Activated T-helper 1 cell treated with Interleukin-2 at 50 U/mL for 16 hours (primary cell): ENCODE results near the gene SCARB1.
"Not testable (repeated sequence)": the region's sequence is repeated elsewhere in the genome, so short reads cannot be mapped to it uniquely, and the experiment has no call there.

Experiments used
- DNase-seq: peaks from one replicate; pipeline ENCODE4 v3.0.0-alpha.2; 2020; ENCODE audit warnings: low read depth

SCARB1 gene

DNA sequence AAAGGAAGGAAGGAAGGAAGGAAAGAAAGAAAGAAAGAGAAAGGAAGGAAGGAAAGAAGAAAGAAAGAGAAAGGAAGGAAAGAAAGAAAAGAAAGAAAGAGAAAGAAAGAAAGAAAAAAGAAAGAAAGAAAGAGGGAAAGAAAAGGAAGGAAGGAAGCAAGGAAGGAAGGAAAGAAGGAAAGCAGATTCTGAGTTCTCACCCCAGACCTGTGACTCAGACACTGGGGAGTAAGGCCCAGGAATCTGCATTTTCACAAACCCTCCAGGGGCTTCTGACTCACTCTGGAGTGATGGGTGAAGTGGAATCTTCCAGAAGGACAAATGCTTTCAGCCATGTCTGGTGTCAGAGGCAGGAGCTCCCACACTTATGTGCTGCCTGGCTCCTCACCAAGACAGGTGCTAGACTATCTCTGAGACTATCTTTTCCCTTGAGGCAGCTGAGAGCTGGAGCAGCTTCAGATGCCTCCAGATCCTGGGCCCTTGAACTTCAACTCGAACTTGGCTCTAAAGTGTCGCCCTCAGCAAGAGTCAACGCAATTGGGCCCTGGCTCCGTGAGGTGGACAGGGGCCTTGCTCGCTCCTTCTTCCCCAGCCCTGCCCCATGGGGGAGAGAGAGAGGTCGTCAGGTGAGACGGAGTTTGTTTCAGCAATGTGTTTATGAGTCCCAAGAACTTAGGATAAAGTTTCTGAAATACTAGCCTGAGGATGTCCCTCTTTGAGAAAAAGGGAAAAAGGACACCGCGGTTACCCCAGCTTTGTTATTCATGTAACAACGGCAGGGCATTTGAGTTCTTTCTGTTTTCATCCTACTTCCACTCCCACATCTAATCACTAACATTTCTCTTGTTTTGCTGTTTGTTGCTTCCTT lies 19.8 kb upstream of the SCARB1 start:
- no peak for DNase-seq

DNA sequence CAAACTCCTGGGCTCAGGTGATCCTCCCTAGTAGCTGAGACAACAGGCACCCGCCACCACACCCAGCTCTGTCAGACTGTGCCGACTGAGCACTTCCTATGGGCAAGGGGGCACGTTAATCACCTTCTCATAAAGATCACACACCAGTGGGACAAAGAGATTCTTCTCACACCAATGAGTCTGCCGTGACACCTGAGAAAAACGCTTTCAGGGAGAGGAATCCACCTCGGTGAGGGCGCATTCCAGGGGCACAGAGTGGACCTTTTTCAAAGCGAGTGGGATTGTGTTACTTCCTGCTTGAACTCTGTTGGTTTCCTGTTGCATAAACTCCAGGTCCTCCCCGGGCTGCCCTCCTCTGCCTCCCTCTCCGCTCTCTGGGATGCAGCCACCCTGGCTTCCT lies 17.5 kb upstream of the SCARB1 start:
- DNase-seq: no peak

DNA sequence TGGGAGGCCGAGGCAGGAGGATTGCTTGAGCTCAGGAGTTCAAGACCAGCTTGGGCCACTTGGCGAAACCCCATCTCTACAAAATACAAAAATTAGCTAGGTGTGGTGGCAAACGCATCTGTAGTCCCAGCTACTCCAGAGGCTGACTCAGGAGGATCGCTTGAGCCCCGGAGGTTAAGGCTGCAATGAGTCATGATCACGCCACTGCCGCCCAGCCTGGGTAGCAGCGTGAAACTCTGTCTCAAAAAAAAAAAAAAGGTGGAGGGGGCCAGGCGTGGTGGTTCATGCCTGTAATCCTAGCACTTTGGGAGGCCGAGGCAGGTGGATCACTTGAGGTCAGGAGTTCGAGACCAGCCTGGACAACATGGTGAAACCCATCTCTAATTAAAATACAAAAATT lies 16.7 kb upstream of the SCARB1 start:
- DNase-seq: not testable (repeated sequence)

DNA sequence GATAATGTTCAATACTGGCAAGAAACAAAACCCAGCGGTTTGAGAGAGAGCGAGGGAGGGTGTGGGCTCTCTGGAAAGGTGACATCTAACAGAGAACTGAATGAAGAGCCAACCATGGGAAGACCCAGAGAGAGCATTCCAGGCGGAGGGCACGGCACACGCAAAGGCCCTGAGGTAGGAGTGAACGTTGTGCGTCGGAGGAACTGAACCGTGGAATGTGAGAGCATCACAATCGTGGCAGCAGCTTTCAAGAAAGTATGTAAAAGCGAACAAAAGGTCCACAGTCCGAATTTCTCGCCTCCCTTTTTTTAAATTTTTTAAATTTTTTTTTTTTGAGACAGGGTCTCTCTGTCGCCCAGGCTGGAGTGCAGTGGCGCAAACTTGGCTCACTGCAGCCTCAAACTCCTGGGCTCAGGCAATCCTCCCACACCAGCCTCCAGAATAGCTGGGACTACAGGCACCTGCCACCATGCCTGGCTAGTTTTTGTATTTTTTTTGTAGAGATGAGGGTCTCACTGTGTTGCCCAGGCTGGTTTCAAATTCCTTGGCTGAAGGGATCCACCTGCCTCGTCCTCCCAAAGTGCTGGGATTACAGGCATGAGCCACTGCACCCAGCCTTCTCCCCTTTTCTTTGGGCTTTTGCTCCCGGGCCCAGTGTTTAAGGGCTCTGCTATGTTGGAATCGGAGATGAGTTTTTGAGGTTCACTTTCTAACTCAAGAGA lies 15.3 kb upstream of the SCARB1 start:
- no peak for DNase-seq

DNA sequence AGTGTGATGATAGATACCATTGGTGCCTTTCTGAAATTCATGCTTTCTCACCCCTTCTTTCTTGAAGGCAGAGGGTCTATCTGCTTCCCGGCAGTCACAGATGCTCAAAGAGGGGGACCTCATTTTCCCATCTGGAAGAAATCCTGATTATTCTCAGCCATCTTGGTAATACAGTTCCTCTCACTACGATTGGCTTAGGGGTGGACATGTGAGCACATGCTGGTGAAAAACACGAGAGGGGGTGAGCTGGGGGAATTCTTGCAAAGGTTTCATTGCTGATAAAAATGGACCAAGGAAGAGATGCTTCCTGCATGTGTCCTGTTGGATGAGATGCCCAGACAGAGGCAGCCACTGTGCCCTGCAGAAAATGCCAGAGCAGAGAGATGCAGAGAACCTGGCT lies 13.8 kb upstream of the SCARB1 start:
- DNase-seq: no peak

DNA sequence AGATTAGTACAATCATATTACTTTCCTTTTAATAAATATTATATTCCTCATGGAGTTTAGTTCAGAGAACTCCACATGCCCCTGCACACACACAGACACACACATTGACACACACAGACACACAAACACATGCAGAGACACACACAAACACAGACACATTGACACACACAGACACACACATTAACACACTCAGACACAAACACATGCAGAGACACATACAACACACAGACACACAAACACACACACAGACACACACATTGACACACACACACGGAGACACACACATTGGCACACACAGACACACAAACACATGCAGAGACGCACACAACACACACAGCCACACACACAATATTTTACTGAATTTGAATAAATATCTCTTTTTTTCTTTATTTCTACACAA lies 12.5 kb upstream of the SCARB1 start:
- DNase-seq: no peak

DNA sequence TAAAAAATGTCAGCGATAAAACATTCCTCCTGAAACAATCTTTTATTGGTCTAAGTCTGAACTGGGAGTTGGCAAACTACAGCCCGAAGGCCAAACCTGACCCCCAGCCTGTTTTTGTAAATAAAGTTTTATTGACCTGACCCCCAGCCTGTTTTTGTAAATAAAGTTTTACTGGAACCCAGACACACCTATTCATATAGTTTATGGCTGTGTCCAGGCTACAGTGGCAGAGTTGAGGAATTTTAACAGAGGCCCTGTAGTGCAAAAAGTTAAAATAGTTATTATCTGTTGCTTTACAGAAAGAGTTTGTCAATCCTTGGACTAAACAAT lies 12.1 kb upstream of the SCARB1 start:
- DNase-seq: no peak

DNA sequence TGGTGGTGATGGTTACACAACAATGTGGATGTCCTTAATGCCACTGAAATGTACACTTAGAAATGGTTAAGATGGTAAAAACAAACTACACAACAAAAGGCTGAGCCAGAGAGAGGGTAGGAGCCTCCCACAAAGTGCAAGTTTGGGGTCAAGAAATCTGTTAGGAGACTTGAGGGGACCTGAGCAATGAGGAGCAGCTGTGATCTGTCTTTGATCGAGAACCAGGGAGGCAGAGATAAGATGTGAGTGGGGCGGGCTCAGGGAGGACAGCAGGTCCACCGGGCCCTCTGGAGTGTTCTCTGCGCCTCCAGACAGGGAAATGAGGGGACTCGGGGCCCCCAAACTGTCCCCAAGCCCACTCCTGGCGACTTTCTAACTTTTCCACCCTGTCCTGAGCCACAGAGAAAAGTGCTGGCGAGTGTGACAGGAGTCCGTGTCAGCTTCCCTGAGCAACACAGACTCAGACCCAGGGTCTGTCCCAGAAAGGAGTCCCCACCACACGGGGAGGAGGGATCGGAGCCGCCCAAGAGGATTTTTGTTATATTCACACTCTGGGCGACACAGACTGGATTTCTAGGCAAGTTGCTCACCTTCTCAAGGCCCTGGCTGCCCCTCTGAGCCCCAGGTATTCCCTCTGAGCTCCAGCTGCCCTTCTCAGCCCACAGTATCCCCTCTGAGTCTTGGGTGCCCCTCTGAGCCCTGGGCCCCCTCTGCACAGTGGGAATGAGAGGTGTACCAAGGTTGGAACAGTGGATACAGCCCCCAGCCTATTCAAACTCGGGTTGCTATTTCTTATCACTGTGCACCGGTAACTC lies 11.5 kb upstream of the SCARB1 start:
- no peak for DNase-seq

DNA sequence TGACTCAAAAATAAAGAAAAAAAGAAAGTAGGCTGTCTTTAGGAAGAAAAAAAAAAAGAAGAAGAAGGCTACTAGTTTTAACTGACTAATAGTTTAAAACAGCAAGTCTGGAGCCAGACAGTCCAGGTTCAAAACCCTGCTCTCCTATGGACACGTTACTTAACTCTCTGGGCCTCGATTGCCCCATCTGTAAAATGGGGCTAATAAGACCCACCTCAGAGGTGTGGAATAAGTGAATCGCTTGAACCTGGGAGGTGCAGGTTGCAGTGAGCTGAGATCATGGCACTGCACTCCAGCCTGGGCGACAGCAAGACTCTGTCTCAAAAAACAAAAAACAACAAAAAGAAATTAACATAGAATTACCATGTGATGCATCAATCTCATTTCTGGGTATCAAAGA lies 10.5 kb upstream of the SCARB1 start:
- no peak for DNase-seq

DNA sequence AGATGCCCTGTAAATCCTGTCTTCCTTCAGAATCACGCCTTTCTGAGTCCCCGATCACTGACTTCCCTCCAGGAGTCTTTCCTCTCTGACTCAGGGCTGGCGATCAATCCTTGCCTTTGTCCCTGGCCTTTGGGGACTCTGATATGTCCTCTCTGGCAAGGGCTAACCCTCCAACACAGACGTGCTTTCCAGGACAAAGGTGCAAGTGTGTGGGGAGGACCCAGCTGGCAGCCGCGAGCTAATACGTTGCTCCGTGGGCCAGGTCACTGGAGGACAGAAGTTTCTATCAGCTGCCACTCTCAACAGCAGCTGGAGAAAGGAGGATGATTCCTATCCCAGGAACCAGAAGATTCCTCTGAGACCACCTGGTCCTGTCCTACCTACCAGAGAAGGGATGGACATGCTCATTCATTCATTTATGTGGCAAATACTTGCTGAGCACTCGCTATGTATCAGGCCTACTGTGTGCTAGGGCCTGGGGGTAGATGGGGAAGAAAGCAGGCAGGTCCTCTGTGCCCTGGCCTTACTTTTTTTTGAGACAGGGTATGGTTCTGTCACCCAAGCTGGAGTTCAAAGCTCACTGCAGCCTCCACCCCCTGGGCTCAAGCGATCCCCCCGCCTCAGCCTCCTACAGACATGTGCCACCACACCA lies 8.5 kb upstream of the SCARB1 start:
- no peak for DNase-seq

DNA sequence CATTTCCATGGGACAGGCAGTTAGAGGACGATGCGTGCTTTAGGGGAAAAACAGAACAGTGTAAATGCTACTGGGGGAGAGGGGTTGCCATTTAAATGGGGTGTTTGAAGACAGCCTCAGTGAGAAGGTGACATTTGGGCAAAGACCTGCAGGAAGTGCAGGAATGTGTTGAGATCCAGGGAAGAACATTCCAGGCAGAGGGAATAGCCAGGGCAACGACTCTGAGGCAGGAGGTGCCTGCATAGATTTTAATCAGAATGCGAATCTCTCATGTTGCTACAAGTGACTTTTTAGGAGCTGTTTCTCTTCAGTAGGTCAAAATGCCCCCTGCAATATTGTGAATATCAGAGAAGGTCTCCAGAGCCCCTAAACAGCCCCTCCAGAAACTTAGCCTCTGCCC lies 7.6 kb upstream of the SCARB1 start:
- no peak for DNase-seq

DNA sequence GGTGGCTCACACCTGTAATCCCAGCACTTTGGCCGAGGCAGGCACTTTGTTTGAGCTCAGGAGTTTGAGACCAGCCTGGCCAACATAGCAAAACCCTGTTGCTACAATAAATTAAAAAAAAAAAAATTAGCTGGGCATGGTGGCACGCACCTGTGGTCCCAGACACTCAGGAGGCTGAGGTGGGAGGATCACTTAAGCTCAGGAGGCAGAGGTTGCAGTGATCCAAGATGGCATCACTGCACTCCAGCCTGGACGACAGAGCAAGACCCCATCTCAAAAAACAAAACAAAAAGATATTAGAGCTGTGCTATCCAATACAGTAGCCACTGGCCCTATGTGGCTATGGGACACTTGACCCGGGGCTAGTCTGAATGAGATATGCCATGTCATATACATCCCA lies 6.9 kb upstream of the SCARB1 start:
- DNase-seq: no peak

DNA sequence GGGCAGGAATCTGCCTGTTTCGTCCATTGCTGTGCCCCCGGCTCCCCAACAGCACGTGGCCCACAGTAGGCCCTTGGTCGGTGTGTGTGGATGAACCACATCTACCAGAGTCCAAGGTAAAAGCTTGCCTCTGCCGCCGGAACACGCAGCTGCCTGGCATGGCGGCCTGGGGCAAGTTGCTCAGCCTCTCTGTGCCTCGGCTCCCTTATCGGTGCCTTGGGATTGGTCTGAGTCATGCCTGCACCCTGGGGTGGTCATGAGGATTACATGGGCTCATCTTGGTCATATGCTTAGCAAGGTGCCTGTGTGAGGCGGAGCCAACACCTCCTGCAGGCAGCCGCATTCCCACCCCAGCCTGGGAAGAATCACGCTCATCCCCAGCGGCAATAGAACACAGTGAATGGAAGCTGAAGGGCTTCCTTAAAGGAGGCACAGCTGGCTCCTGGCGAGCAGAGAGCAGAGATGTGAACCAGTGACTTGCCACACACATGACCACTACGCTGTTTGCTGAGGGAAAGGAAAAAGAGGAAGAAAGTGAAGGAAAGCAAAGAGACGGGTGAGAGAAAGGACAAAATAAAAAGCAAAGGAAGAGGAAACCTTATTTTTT lies 5.5 kb upstream of the SCARB1 start:
- no peak for DNase-seq

DNA sequence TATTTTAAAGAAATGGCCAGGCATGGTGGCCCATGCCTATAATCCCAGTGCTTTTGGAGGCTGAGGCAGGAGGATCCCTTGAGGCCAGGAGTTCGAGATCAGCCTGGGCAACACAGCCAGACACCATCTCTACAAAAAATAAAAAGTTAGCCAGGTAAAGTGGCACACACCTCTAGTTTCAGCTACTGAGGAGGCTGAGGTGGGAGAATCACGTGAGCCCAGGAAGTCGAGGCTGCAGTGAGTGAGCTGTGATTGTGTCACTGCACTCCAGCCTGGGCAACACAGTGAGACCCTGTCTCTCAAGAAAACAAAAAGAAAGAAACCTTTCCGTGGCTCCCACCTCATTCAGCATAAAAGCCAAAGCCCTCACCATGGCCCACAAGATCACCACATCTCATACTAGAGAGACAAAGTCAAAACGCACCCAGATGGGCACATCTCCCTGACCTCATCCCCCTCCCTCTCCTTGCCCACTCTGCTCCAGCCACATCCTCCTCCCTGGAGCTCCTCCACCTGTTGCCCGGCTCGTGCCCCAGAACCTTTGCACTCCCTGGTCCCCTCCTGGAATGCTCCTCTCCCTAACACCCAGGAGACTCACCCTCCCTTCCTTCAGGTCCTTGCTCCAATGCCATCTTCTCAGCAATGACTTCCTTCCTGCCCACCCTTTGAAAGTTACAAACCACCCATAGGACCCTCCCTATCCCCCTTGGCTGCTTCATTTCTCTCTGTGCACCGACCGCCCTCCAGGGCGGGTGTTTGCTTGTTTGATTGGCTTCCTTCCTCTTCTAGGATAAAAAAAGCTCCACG lies 4.8 kb upstream of the SCARB1 start:
- DNase-seq: no peak

DNA sequence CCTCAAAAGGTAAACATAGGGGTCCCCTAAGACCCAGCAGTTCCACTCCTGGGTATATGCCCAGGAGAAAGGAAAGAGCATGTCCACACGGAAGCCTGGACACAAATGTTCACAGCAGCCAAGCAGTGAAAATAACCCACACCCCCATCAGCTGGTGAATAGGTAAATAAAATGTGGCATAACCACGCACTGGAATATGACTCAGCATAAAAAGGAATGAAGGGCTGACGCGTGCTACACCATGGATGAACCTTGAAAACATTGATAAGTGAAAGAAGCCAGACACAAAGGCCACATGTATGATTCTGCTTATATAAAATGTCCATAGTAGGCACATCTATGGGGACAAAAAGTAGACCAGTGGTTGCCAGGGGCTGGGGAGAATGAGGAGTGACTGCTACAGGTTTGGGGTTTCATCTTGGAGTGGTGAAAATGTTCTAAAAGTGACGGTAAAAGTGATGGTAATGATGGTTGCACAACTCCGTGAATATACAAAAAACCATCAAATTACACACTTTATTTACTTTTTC lies 3.8 kb upstream of the SCARB1 start:
- DNase-seq: no peak

DNA sequence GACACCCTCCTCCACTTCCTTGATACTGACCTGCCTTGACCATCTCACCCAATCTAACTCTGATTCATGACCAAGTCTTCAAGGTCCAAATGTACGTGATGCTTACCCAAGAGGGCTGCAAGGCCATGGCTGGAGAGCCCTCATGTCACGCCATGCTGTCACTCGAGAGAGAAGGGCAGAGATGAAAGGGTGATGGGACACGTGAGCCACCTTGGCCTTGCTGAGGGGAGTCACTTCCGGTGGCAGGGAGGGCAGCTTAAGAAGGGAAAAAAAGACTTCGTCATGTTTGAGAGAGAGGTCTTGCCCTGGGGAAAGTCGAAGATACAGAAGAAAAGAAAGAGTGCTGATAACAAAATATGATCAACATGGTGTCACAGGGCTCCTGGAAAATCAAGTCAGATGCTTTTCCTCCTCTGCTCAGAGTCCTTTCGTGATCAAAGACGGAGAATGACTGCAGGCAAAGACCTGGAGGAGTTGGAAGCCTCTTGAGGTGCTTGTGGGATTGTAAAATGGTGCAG lies 3.3 kb upstream of the SCARB1 start:
- no peak for DNase-seq

DNA sequence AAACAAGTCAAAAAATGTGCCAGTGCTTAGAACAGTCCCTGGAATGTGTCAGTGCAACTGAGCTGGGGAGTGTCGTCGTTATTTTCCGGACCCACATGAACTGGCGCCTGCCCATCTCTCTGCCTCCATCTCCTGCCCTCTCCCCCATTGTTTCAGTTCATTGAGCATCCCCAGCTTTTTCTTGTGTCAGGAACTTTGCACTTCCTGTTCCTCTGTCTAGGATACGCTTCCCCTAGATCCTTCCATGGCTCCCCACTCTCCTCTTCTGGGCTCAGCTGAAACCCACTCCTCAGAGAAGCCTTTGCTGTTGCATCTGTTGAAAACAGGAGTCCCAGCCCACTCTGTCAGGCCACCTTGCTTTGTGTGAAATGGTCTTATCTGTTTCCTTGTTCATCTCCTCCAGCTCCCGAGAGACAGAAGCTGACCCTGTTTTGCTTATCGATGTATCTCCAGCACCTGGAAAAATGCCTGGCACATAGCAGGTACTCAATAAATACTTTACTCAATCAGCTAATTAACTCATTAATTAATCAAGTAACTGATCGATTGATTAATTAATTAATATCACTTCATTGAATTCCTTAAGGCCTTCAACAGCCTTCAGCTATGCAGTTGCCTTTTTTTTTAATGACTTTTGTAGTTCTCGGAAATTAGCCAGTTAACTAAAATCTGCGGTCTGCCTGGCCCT lies 2.7 kb upstream of the SCARB1 start:
- DNase-seq: no peak

DNA sequence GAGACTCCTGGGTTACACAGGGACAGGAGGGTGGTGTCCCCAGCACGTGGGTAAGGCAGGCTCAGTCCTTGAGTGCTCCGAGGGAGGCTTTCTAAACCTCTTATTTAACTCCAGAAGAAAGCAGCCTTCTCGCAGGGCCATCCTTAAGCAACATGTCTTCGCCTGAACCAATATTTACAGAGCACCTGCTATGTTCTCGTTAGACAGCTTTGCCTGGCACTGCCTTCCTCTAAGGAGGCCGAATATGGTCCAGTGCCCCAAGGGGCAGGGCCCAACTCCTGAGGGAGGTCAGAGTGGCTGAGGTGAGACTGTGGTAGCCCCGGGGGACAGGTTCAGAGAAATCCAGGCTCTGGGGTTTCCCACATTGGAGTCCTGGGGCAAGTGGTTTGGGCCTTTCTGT lies 2.1 kb upstream of the SCARB1 start:
- DNase-seq: no peak

DNA sequence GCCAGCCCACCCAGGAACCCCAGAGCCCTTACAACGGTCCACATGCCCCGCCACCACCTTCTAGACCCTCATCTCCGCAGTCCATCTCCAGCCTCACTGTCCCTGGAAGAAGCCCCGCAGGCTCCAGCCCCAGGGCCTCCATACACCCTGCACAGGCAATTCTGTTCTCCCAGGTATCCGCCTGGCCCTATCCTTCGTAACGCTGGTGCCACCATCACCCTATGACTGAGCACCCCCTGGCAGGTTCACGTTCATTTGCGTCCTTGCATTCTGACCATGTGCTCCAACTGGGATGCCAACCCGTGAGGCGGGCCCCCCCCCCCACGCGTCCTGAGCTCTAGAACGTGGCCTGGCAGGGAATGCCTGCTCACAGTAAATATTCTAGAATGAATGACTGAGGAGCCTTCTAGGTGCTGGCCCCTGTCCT lies 675 bp upstream of the SCARB1 start:
- DNase-seq: no peak
